Lung (tissue), 12 donors: ENCODE results near the gene SARDH. TPM values are rescaled to one million over a fixed set of nuclear protein-coding genes. Genes with fewer than 3 reads are reported as not detected.
"Not testable (repeated sequence)": the region's sequence is repeated elsewhere in the genome, so short reads cannot be mapped to it uniquely, and the experiment has no call there.

Experiments used
- ATAC-seq: fragments of 200-7000 bp; cut with Tn5 transposase; one replicate; pipeline ENCODE4 v1.9.1; 2020; ENCODE audit warnings: moderate number of reproducible peaks; ENCODE audit not compliant: insufficient read depth, low FRiP score
- DNase-seq, 3 donors: peaks; one replicate each; pipeline ENCODE4 v3.0.0-alpha.2; 2013 to 2017
- H3K27ac ChIP-seq, 2 donors: one replicate each; pipeline ENCODE4 v1.5.1; 2013; ENCODE audit warnings: mild to moderate bottlenecking in 2 of 2, moderate library complexity in 2 of 2, control low read depth in 1 of 2, inconsistent platforms in 1 of 2, low read depth in 1 of 2, low read length in 1 of 2
- H3K27me3 ChIP-seq, 3 donors: one replicate each; pipeline ENCODE4 v1.5.1; 2013; ENCODE audit warnings: low read length in 2 of 3; ENCODE audit not compliant: control insufficient read depth in 3 of 3, insufficient read depth in 3 of 3
- H3K36me3 ChIP-seq, 4 donors: one replicate each; pipeline ENCODE4 v1.5.1; 2013; ENCODE audit warnings: low read length in 4 of 4, mild to moderate bottlenecking in 1 of 4, moderate library complexity in 1 of 4; ENCODE audit not compliant: control insufficient read depth in 4 of 4, insufficient read depth in 4 of 4
- H3K4me1 ChIP-seq, 5 donors: one replicate each; pipeline ENCODE4 v1.5.1; 2013; ENCODE audit warnings: low read length in 5 of 5, mild to moderate bottlenecking in 2 of 5, moderate library complexity in 1 of 5; ENCODE audit not compliant: control insufficient read depth in 5 of 5, insufficient read depth in 5 of 5
- H3K4me3 ChIP-seq: one replicate; pipeline ENCODE4 v1.5.1; 2013; ENCODE audit warnings: mild to moderate bottlenecking, control low read depth, moderate library complexity
- H3K9ac ChIP-seq, 2 donors: one replicate each; pipeline ENCODE4 v1.5.1; 2013; ENCODE audit warnings: low read length in 2 of 2, control low read depth in 1 of 2; ENCODE audit not compliant: insufficient read depth in 1 of 2
- H3K9me3 ChIP-seq, 4 donors: one replicate each; pipeline ENCODE4 v1.5.1; 2013; ENCODE audit warnings: low read length in 3 of 4, mild to moderate bottlenecking in 1 of 4, moderate library complexity in 1 of 4; ENCODE audit not compliant: control insufficient read depth in 4 of 4, insufficient read depth in 3 of 4
- WGBS, 2 donors: extraction: QIAGEN DNeasy Blood & Tissue Kit; methylation state at CpG; one replicate each; pipeline ENCODE4 v1.1.7; 2013; 5-methylcytosine and 5-hydroxymethylcytosine counted together
- polyA plus RNA-seq, 2 donors: library from polyadenylated mRNA; stranded (reverse); fragments of 200-250 nt; gene quantifications; one replicate each; pipeline ENCODE4 v1.2.1, GENCODE V29; 2013
- total RNA-seq, 2 donors: library from RNA; depleted of rRNA in 1 of 2; stranded (reverse); fragments of >200 nt in 1 of 2; gene quantifications; one replicate each; pipeline ENCODE4 v1.2.1, GENCODE V29; 2014 to 2021
- TF ChIP-seq, protein P1 (sequence below): IDR thresholded peaks from 2 replicates; pipeline ENCODE4 v1.5.1; 2012; ENCODE audit warnings: mild to moderate bottlenecking; ENCODE audit errors: control extremely low read depth, extremely low read depth
- donor health status: control.
- donor health status: control.
- donor health status: Bipolar disorder and iron deficiency.
- donor health status: healthy.
- donor health status: DM: yes; HTN: yes; CAD: no.

The SARDH gene
- total and polyA plus RNA-seq, 4 donors: 1.8 to 8.4 (median 4.7) TPM

DNA sequence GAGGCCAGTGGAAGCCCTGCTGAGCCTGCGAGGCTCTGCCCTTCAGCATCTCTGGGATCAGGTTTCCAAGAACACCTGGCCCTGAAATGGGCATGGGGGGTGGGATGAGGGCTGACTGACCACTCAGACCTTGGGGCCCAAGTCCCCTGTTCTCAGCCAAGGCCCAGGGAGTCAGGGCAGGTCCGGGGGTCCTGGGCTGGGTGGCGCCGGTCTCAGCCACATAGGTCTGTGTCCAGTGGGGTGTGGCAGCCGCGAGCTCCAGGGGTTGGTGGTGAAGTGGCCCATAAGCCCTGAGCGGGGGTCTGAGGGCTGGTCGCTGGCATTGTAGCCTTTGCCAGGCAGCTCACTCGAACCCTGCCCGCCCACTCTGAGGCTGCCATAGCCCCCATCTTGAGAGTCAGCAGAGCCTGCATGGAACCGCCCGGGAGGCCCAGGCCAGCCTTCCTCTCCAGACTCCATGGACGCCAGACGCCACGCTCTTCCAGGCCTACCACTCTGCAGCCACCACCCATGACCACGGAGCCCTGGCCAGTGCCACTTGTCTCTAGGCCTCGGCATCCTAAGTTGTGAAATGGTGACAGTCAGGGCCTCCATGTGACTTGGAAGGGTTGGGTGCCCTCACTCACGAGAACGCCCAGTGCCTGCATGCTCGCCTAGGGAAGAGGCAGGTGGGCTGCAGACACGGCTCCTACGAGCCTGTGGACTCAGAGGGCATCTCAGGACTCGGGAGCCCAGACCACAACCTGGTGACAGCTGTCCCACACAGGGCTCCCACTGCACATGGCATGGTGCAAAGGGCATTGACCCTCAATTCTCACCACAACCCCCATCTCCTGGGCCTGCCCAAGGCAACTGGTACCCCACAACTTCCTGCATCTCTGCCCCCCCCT is 108.7 kb downstream of the SARDH start:
- H3K4me1 ChIP-seq: peaks cover 0 to 12% (median 0%) of the 10 kb centered on the region in 5 donors
- no peaks in the 10 kb centered on the region for H3K27me3 ChIP-seq
- ATAC-seq (no peak), DNase-seq (no peak)
- TF ChIP-seq, protein P1, sequence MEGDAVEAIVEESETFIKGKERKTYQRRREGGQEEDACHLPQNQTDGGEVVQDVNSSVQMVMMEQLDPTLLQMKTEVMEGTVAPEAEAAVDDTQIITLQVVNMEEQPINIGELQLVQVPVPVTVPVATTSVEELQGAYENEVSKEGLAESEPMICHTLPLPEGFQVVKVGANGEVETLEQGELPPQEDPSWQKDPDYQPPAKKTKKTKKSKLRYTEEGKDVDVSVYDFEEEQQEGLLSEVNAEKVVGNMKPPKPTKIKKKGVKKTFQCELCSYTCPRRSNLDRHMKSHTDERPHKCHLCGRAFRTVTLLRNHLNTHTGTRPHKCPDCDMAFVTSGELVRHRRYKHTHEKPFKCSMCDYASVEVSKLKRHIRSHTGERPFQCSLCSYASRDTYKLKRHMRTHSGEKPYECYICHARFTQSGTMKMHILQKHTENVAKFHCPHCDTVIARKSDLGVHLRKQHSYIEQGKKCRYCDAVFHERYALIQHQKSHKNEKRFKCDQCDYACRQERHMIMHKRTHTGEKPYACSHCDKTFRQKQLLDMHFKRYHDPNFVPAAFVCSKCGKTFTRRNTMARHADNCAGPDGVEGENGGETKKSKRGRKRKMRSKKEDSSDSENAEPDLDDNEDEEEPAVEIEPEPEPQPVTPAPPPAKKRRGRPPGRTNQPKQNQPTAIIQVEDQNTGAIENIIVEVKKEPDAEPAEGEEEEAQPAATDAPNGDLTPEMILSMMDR: no peak
- no peak overlapping the region for H3K4me3 ChIP-seq
- H3K9me3 ChIP-seq: peaks cover 0 to 9% (median 0%) of the 10 kb centered on the region in 4 donors
- no peaks in the 10 kb centered on the region for H3K36me3 ChIP-seq
- H3K27ac ChIP-seq: no peak overlapping the region
- 90 to 92% methylated on average over 21 to 23 of the region's 23 CpGs for WGBS, 2 donors
- H3K9ac ChIP-seq: no peak overlapping the region

DNA sequence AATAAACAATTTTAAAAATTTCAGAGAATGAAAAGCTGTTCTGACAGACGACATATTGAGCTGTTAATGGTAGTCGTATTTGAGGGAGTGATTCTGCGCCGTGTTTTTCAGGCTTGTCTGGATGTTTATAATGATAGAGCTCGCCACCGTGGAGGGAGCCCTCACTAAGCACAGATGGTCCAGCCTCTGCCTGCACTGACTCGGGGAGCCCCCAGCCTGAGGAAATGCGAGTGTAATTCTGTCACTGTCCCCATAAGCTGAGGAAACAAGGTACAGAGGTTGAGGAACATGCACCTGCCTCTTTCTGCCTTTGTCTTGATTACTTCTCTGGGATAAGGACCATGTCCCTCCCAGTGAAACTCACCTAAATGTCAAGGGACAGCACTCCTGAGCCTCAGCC is 109.4 kb downstream of the SARDH start:
- peaks cover 0 to 5% (median 0%) of the 10 kb centered on the region in 5 donors for H3K4me1 ChIP-seq
- DNase-seq (no peak), ATAC-seq (no peak)
- TF ChIP-seq, protein P1: no peak
- no peaks in the 10 kb centered on the region for H3K36me3 ChIP-seq
- H3K9ac ChIP-seq: no peak overlapping the region
- H3K27ac ChIP-seq: no peak overlapping the region
- WGBS, 2 donors: 80% methylated on average over 8 of the region's 8 CpGs
- H3K9me3 ChIP-seq: peaks cover 0 to 9% (median 0%) of the 10 kb centered on the region in 4 donors
- H3K27me3 ChIP-seq: no peaks in the 10 kb centered on the region
- H3K4me3 ChIP-seq: no peak overlapping the region

DNA sequence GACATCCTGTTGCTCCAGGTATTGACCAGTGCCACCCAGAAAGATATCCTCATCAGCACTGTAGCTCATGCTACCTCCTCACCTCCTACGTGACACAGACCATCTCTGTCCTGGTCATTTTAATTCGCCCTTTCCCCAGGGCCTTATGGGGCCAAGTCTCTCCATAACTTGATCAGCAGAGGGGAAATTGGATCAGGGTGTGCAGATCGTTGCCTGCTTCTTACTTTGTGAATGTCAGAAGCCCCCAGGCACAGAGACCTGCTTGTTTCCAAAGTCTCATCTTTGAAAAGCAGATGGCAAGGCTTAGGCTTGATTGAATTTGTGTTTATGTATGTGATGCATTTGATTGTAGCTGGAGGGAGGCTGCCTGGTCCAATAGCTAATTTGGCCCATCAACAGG is 110.8 kb downstream of the SARDH start:
- H3K9ac ChIP-seq: no peak overlapping the region
- H3K27ac ChIP-seq: no peak overlapping the region
- TF ChIP-seq, protein P1: no peak
- H3K36me3 ChIP-seq: no peaks in the 10 kb centered on the region
- ATAC-seq (no peak), DNase-seq (no peak)
- peaks cover 0 to 9% (median 0%) of the 10 kb centered on the region in 4 donors for H3K9me3 ChIP-seq
- peaks cover 0 to 6% (median 0%) of the 10 kb centered on the region in 3 donors for H3K27me3 ChIP-seq
- no peak overlapping the region for H3K4me3 ChIP-seq
- H3K4me1 ChIP-seq: no peaks in the 10 kb centered on the region
- 82 to 86% methylated on average over 3 of the region's 3 CpGs for WGBS, 2 donors

DNA sequence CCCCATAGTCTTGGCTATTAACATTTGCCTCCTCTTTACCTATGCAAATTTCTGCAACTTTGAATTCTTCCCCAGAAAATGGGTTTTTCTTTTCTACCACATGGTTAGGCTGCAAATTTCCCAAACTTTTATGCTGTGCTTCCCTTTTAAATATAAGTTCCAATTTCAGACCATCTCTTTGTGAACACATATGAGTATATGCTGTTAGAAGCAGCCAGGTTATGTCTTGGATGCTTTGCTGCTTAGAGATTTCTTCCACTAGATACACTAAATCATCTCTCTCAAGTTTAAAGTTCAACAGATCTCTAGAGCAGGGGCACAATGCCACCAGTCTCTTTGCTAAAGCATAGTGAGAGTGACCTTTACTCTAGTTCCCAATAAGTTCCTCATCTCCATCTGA is 112.1 kb downstream of the SARDH start:
- H3K27ac ChIP-seq, H3K9me3 ChIP-seq, H3K27me3 ChIP-seq, DNase-seq, H3K9ac ChIP-seq, H3K4me3 ChIP-seq, H3K36me3 ChIP-seq, ATAC-seq, H3K4me1 ChIP-seq: not testable (repeated sequence)
